Measurements from ENCODE around the gene HABP4.

The HABP4 gene

GRCh38 chr9:96522366-96522765 is 72.4 kb downstream of the HABP4 start:
- no peak overlapping the region for H3K4me3 ChIP-seq (ENCODE audit: control insufficient read depth, low read depth, low read length)
- TF ChIP-seq CTCF (conservative IDR thresholded peaks at IDR 0.05; ENCODE audit: control insufficient read depth, insufficient read depth, low read depth, low read length), result no peak
- DNase-seq (ENCODE audit: low read depth), result no peak

GRCh38 chr9:96523374-96523773 is 73.4 kb downstream of the HABP4 start:
- no peak for TF ChIP-seq CTCF (conservative IDR thresholded peaks at IDR 0.05; ENCODE audit: control insufficient read depth, insufficient read depth, low read depth, low read length)
- peak; percentile 78 for DNase-seq (ENCODE audit: low read depth)
- H3K4me3 ChIP-seq (ENCODE audit: control insufficient read depth, low read depth, low read length), result no peak overlapping the region

GRCh38 chr9:96524045-96524444 is 74.1 kb downstream of the HABP4 start:
- DNase-seq (ENCODE audit: low read depth), result no peak
- TF ChIP-seq CTCF (conservative IDR thresholded peaks at IDR 0.05; ENCODE audit: control insufficient read depth, insufficient read depth, low read depth, low read length), result no peak
- no peak overlapping the region for H3K4me3 ChIP-seq (ENCODE audit: control insufficient read depth, low read depth, low read length)

- H3K4me3 ChIP-seq (ENCODE audit: control insufficient read depth, low read depth, low read length), result no peak overlapping the region
- no peak for TF ChIP-seq CTCF (conservative IDR thresholded peaks at IDR 0.05; ENCODE audit: control insufficient read depth, insufficient read depth, low read depth, low read length)
- no peak for DNase-seq (ENCODE audit: low read depth)
Measured at GRCh38 chr9:96524764-96525163, 74.8 kb downstream of the HABP4 start.

GRCh38 chr9:96532173-96532572 is 82.2 kb downstream of the HABP4 start:
- TF ChIP-seq CTCF (conservative IDR thresholded peaks at IDR 0.05; ENCODE audit: control insufficient read depth, insufficient read depth, low read depth, low read length), result no peak
- no peak overlapping the region for H3K4me3 ChIP-seq (ENCODE audit: control insufficient read depth, low read depth, low read length)
- no peak for DNase-seq (ENCODE audit: low read depth)

- H3K4me3 ChIP-seq (ENCODE audit: control insufficient read depth, low read depth, low read length), result no peak overlapping the region
- DNase-seq (ENCODE audit: low read depth), result no peak
- no peak for TF ChIP-seq CTCF (conservative IDR thresholded peaks at IDR 0.05; ENCODE audit: control insufficient read depth, insufficient read depth, low read depth, low read length)
Measured at GRCh38 chr9:96540106-96540505, 90.1 kb downstream of the HABP4 start.
